HCT116 (cell line): ENCODE data around the gene RMDN3. TPM values are rescaled to one million over a fixed set of nuclear protein-coding genes. Genes with fewer than 3 reads are reported as not detected.

Source experiments
- ATAC-seq: fragments of 200-7000 bp; cut with Tn5 transposase; 2 replicates; pipeline ENCODE4 v1.9.1; 2020; ENCODE audit warnings: mild to moderate bottlenecking, moderate library complexity
- BruUV-seq: library from RNA; stranded (reverse); fragments of 400-500 nt; replicated peaks from 2 replicates; lab custom pipeline; 2021; lab: Mats Ljungman, UMichigan
- CTCF ChIA-PET: fragments of 300-600 bp; sonication (Branson Sonifier 250); formaldehyde crosslinking; loops from one replicate; lab custom pipeline; 2021; ENCODE audit warnings: antibody characterized with exemption; lab: Charles Lee
- POLR2A ChIA-PET: fragments of 300-600, 350-600 bp; sonication (Branson Sonifier 250); formaldehyde crosslinking; loops from one replicate; lab custom pipeline; 2021; ENCODE audit warnings: antibody characterized with exemption; lab: Charles Lee
- RAD21 ChIA-PET, 2 experiments: fragments of 300-600 bp; sonication (Branson Sonifier 250); formaldehyde crosslinking; loops; one replicate each; lab custom pipeline; 2023; ENCODE audit warnings: low total read pairs in 2 of 2; ENCODE audit not compliant: uncharacterized antibody in 2 of 2, unreplicated experiment in 2 of 2, low non-redundant PET in 1 of 2; lab: Charles Lee
- DNase-seq: peaks from one replicate; pipeline ENCODE4 v3.0.0-alpha.2; 2010; ENCODE audit warnings: low read depth, low spot score
- H2AFZ ChIP-seq: fragments of 200-600 bp; shearing (Covaris generic), sonication (generic); 2 replicates; pipeline ENCODE4 v1.6.1; 2017; ENCODE audit warnings: low read depth, mixed run types, mixed read lengths, antibody characterized with exemption, low read length; ENCODE audit not compliant: poor library complexity, severe bottlenecking
- H3K27ac ChIP-seq: 2 replicates; pipeline ENCODE4 v1.5.1; 2012; ENCODE audit warnings: low read depth, low read length
- H3K27me3 ChIP-seq: fragments of 200-600 bp; sonication (generic); 2 replicates; pipeline ENCODE4 v1.6.1; 2016; ENCODE audit warnings: mixed run types, low read length, mixed read lengths; ENCODE audit not compliant: insufficient read depth
- H3K36me3 ChIP-seq, 2 experiments: fragments of 200-500 bp in 1 of 2; fragments of 200-600 bp in 1 of 2; sonication (Bioruptor generic) in 1 of 2; sonication (generic) in 1 of 2; 2 replicates each; pipeline versions ENCODE4 v1.5.1 to v1.6.1; 2014 to 2016; ENCODE audit warnings: low read length in 2 of 2, inconsistent platforms in 1 of 2, mixed read lengths in 1 of 2, mixed run types in 1 of 2; ENCODE audit not compliant: insufficient read depth in 2 of 2, control insufficient read depth in 1 of 2
- H3K4me1 ChIP-seq, 2 experiments: fragments of 200-600 bp in 1 of 2; sonication (generic) in 1 of 2; 2 replicates each; pipeline versions ENCODE4 v1.5.1 to v1.6.1; 2012 to 2017; ENCODE audit warnings: low read length in 2 of 2, inconsistent platforms in 1 of 2, mild to moderate bottlenecking in 1 of 2, mixed read lengths in 1 of 2, mixed run types in 1 of 2, moderate library complexity in 1 of 2; ENCODE audit not compliant: insufficient read depth in 2 of 2, control insufficient read depth in 1 of 2
- H3K4me2 ChIP-seq: fragments of 200-600 bp; sonication (generic); 2 replicates; pipeline ENCODE4 v1.6.1; 2017; ENCODE audit warnings: mixed run types, low read length, mixed read lengths
- H3K4me3 ChIP-seq, 2 experiments: fragments of 200-600 bp in 1 of 2; sonication (generic) in 1 of 2; replicated peaks in 1 of 2; 2 replicates each; pipeline ENCODE4 v1.5.1; 2011 to 2016; ENCODE audit warnings: low read length in 2 of 2, control low read depth in 1 of 2, low read depth in 1 of 2, mild to moderate bottlenecking in 1 of 2, mixed read lengths in 1 of 2, mixed run types in 1 of 2
- H3K79me2 ChIP-seq: fragments of 200-600 bp; sonication (generic); 2 replicates; pipeline ENCODE4 v1.6.1; 2017; ENCODE audit warnings: mild to moderate bottlenecking, mixed run types, low read length, moderate library complexity, mixed read lengths; ENCODE audit not compliant: insufficient read depth
- H3K9ac ChIP-seq: fragments of 200-600 bp; sonication (generic); 2 replicates; pipeline ENCODE4 v1.6.1; 2016; ENCODE audit warnings: low read length, mixed read lengths
- H3K9me2 ChIP-seq: fragments of 200-600 bp; sonication (generic), shearing (Covaris generic); 2 replicates; pipeline ENCODE4 v1.6.1; 2017; ENCODE audit warnings: mixed run types, mild to moderate bottlenecking, moderate library complexity; ENCODE audit not compliant: insufficient read depth
- H3K9me3 ChIP-seq, 2 experiments: fragments of 200-500 bp in 1 of 2; fragments of 200-600 bp in 1 of 2; sonication (Bioruptor generic) in 1 of 2; sonication (generic) in 1 of 2; 2 replicates each; pipeline ENCODE4 v1.6.1; 2014 to 2017; ENCODE audit warnings: low read length in 2 of 2, mixed read lengths in 2 of 2, inconsistent platforms in 1 of 2, low read depth in 1 of 2, mild to moderate bottlenecking in 1 of 2, mixed run types in 1 of 2, moderate library complexity in 1 of 2; ENCODE audit not compliant: control insufficient read depth in 1 of 2, insufficient read depth in 1 of 2
- H4K20me1 ChIP-seq: fragments of 200-600 bp; sonication (generic), shearing (Covaris generic); 2 replicates; pipeline ENCODE4 v1.6.1; 2017; ENCODE audit warnings: mixed run types, mild to moderate bottlenecking, moderate library complexity; ENCODE audit not compliant: insufficient read depth
- ATF3 ChIP-seq: IDR thresholded peaks from 2 replicates; pipeline ENCODE4 v1.6.1; 2012
- CBX3 ChIP-seq: IDR thresholded peaks from 2 replicates; pipeline ENCODE4 v1.6.1; 2012; ENCODE audit warnings: low read depth
- CEBPB ChIP-seq: IDR thresholded peaks from 2 replicates; pipeline ENCODE4 v1.6.1; 2012; ENCODE audit warnings: low read depth
- EGR1 ChIP-seq: IDR thresholded peaks from 2 replicates; pipeline ENCODE4 v1.6.1; 2012; ENCODE audit warnings: low read depth
- ELF1 ChIP-seq: IDR thresholded peaks from 2 replicates; pipeline ENCODE4 v1.6.1; 2012; ENCODE audit warnings: low read depth, borderline replicate concordance
- EZH2 ChIP-seq: fragments of 200-600 bp; sonication (generic); IDR thresholded peaks from 2 replicates; pipeline ENCODE4 v1.6.1; 2017; ENCODE audit warnings: antibody characterized with exemption, mixed run types
- EZH2phosphoT487 ChIP-seq: fragments of 200-600 bp; IDR thresholded peaks from 2 replicates; pipeline ENCODE4 v1.6.1; 2018; ENCODE audit warnings: antibody characterized with exemption, borderline replicate concordance
- JUND ChIP-seq: IDR thresholded peaks from 2 replicates; pipeline ENCODE4 v1.6.1; 2012
- RAD21 ChIP-seq: IDR thresholded peaks from 2 replicates; pipeline ENCODE4 v1.6.1; 2012; ENCODE audit warnings: low read depth, mild to moderate bottlenecking
- REST ChIP-seq: IDR thresholded peaks from 2 replicates; pipeline ENCODE4 v1.6.1; 2012; ENCODE audit warnings: low read depth
- SIN3A ChIP-seq: IDR thresholded peaks from 2 replicates; pipeline ENCODE4 v1.6.1; 2012; ENCODE audit warnings: low read depth
- SP1 ChIP-seq: IDR thresholded peaks from 2 replicates; pipeline ENCODE4 v1.6.1; 2012; ENCODE audit warnings: low read depth
- SRF ChIP-seq: IDR thresholded peaks from 2 replicates; pipeline ENCODE4 v1.6.1; 2012; ENCODE audit warnings: low read depth
- YY1 ChIP-seq: IDR thresholded peaks from 2 replicates; pipeline ENCODE4 v1.6.1; 2011; ENCODE audit warnings: low read length, low read depth, moderate library complexity, mild to moderate bottlenecking; ENCODE audit not compliant: insufficient replicate concordance; ENCODE audit errors: extremely low read depth
- ZNF274 ChIP-seq: fragments of 200-500 bp; sonication (Bioruptor generic); IDR thresholded peaks from 2 replicates; pipeline ENCODE4 v1.6.1; 2014; ENCODE audit warnings: mild to moderate bottlenecking, low read depth, low read length, inconsistent platforms
- intact Hi-C: fragments of 100-400 bp; cut with micrococcal nuclease; formaldehyde crosslinking; loops from 2 replicates; pipeline ENCODE4 v1.10.0; 2022
- total RNA-seq: library from RNA; stranded (reverse); gene quantifications from one replicate; pipeline ENCODE4 v1.2.1, GENCODE V29; 2021; ENCODE audit not compliant: unreplicated experiment
- TF ChIP-seq, protein P1 (sequence below), 3 experiments: fragments of 200-600 bp in 1 of 3; sonication (generic) in 1 of 3; IDR thresholded peaks in 2 of 3; conservative IDR thresholded peaks in 1 of 3; 2 replicates each; pipeline ENCODE4 v1.5.1; 2012 to 2017; ENCODE audit warnings: low read depth in 2 of 3, low read length in 2 of 3, antibody characterized with exemption in 1 of 3, borderline replicate concordance in 1 of 3, control low read depth in 1 of 3, mild to moderate bottlenecking in 1 of 3, mixed read lengths in 1 of 3, mixed run types in 1 of 3, moderate library complexity in 1 of 3; ENCODE audit not compliant: insufficient read depth in 1 of 3

The RMDN3 gene
- total RNA-seq, 1 experiment from 2014 or later: 21.5 TPM

DNA sequence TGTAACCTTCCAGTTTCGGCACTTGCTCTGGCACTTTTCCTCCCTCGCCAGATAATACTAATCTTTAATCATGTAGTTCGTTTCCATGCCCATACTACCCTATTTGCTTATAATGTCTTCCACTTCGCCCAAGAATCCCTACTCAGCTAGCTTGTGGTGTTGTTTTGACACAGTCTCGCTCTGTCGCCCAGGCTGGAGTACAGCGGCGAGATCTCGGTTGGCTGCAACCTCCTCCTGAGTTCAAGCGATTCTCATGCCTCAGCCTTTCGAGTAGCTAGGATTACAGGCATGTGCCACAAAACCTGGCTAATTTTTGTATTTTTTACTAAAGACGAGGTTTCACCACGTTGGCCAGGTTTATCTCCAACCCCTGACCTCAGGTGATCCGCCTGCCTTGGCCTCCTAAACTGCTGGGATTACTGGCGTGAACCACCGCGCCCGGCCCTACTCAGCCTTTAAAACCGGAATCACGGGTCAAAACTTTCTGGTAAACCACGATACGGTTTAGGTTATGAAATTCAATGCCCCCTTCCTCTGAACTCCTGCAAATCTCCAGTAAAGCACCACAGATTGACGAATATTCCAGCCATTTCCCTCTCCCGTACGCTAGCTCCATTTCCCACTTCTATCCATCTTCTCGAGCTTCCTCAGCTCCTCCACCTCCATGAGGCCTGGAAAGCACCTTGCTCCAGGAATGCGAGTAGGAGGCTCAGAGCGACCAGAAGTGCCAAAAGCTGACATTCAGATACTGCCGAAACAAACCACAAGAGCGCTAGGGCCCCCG is 61.0 kb downstream of the RMDN3 start (continued):
- no peak for TF ChIP-seq JUND

- TF ChIP-seq REST (no peak), SIN3A (no peak), YY1 (no peak), JUND (no peak), ATF3 (no peak), SRF (no peak), EGR1 (no peak), CEBPB (no peak), CBX3 (no peak), EZH2phosphoT487 (no peak), ZNF274 (no peak), RAD21 (no peak), EZH2 (no peak), ELF1 (no peak), SP1 (no peak)
- TF ChIP-seq, protein P1, sequence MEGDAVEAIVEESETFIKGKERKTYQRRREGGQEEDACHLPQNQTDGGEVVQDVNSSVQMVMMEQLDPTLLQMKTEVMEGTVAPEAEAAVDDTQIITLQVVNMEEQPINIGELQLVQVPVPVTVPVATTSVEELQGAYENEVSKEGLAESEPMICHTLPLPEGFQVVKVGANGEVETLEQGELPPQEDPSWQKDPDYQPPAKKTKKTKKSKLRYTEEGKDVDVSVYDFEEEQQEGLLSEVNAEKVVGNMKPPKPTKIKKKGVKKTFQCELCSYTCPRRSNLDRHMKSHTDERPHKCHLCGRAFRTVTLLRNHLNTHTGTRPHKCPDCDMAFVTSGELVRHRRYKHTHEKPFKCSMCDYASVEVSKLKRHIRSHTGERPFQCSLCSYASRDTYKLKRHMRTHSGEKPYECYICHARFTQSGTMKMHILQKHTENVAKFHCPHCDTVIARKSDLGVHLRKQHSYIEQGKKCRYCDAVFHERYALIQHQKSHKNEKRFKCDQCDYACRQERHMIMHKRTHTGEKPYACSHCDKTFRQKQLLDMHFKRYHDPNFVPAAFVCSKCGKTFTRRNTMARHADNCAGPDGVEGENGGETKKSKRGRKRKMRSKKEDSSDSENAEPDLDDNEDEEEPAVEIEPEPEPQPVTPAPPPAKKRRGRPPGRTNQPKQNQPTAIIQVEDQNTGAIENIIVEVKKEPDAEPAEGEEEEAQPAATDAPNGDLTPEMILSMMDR (IDR thresholded peaks at IDR 0.05 in 2 of 3, conservative IDR thresholded peaks at IDR 0.05 in 1 of 3; ENCODE audit: borderline replicate concordance in 1 of 3, insufficient read depth in 1 of 3, low read depth in 2 of 3, low read length in 2 of 3): no peak
- no TSS peak for BruUV-seq
Observed at GRCh38 chr15:40691737-40692136, 63.3 kb downstream of the RMDN3 start.

More at GRCh38 chr15:40691737-40692136, 63.3 kb downstream of the RMDN3 start:
- intact Hi-C loops: no loop called here
- RAD21 ChIA-PET: no interaction called here
- Histone ChIP-seq H3K27ac (no peak overlapping the region), H3K4me2 (no peak overlapping the region; the same call in 1 of the 2 replicates), H2AFZ (no peak overlapping the region), H3K9me2 (no peaks in the 10 kb centered on the region), H3K9me3 (no peaks in the 10 kb centered on the region), H3K36me3 (no peaks in the 10 kb centered on the region), H3K4me3 (no peak overlapping the region), H3K79me2 (peaks cover 20% of the 10 kb centered on the region), H3K27me3 (no peaks in the 10 kb centered on the region), H3K9ac (no peak overlapping the region), H4K20me1 (no peaks in the 10 kb centered on the region), H3K4me1 (peaks cover 11 to 28% of the 10 kb centered on the region in 2 experiments; a peak in 3 of 4 replicates)
- no peak for DNase-seq
- POLR2A ChIA-PET: no interaction called here
- no peak for ATAC-seq
- CTCF ChIA-PET: no interaction called here
